Spleen (tissue), 7 donors: ENCODE data around the gene BAG1.

Source experiments
- CTCF ChIP-seq, 11 experiments: fragments of 200-600 bp in 7 of 11; fragments of 450-650 bp in 4 of 11; sonication (generic) in 4 of 11; IDR thresholded peaks in 8 of 11; conservative IDR thresholded peaks in 3 of 11; 1 replicate in 7 of 11; 2 replicates in 4 of 11; pipeline versions ENCODE4 v1.4.0 to v1.8.0; 2016 to 2021; ENCODE audit warnings: antibody characterized with exemption in 11 of 11, inconsistent platforms in 4 of 11, mild to moderate bottlenecking in 1 of 11
- POLR2A ChIP-seq, 3 donors: fragments of 450-650 bp; IDR thresholded peaks; one replicate each; pipeline ENCODE4 v1.5.1; 2017; ENCODE audit warnings: antibody characterized with exemption in 3 of 3, mild to moderate bottlenecking in 1 of 3
- POLR2AphosphoS5 ChIP-seq, 3 donors: sonication (generic); formaldehyde crosslinking; IDR thresholded peaks; one replicate each; pipeline ENCODE4 v1.5.1; 2017; ENCODE audit warnings: antibody characterized with exemption in 3 of 3
- donor health status: DM: no; HTN: no; CAD: no; lungs with moderate emphysema.
- donor health status: DM: no; HTN: no; CAD: no.
- donor health status: DM: no; HTN: no; CAD: no.

DNA sequence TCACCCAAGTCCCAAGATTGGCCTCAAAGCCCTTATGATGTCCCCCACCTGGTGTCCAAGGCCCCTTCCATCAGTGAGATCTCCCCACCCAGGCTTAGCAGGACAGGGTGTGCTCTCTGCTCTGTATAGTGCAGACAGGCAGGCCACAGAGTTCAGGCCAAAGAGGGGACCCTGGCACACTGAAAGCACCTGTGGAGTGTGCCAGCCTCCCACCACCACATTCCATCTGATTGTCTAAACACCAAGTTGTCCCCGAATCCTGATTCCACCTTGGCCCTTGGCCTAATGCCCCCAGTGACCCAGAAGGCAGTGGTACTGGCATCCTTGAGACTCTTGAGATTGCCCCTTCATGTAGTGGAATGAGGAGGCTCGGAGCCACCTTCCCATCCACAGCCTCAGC, 19.2 kb downstream of the BAG1 start:
- TF ChIP-seq POLR2AphosphoS5 (IDR thresholded peaks at IDR 0.05) (no peak), CTCF (IDR thresholded peaks at IDR 0.05 in 8 of 11, conservative IDR thresholded peaks at IDR 0.05 in 3 of 11) (no peak), POLR2A (IDR thresholded peaks at IDR 0.05) (no peak)
